AG08395 (cell line): ENCODE data around the gene GOLGA6C.
"Not testable (repeated sequence)": the region's sequence is repeated elsewhere in the genome, so short reads cannot be mapped to it uniquely, and the experiment has no call there.

Experiments used
- DNase-seq: peaks from one replicate; pipeline ENCODE4 v3.0.0; 2012; ENCODE audit warnings: mixed read lengths, low spot score

Gene GOLGA6C

GRCh38 chr15:75258034-75258433 lies at the start of gene GOLGA6C:
TSS of gene GOLGA6C (plus strand) at chr15:75258334. CDS start at chr15:75258599, 265 bp downstream.
- not testable (repeated sequence) for DNase-seq

GRCh38 chr15:75208501-75209288 lies 49.4 kb upstream of the GOLGA6C start:
- no peak for DNase-seq

- no peak for DNase-seq
Observed at GRCh38 chr15:75209289-75209676, 48.9 kb upstream of the GOLGA6C start.

- no peak for DNase-seq
Observed at GRCh38 chr15:75210811-75211230, 47.3 kb upstream of the GOLGA6C start.

- DNase-seq = no peak
Observed at GRCh38 chr15:75211436-75212199, 46.5 kb upstream of the GOLGA6C start.

- DNase-seq = no peak
Observed at GRCh38 chr15:75212200-75212858, 45.8 kb upstream of the GOLGA6C start.

GRCh38 chr15:75213212-75213767 lies 44.8 kb upstream of the GOLGA6C start:
- DNase-seq = no peak

GRCh38 chr15:75213768-75214221 lies 44.3 kb upstream of the GOLGA6C start:
- no peak for DNase-seq

- no peak for DNase-seq
Observed at GRCh38 chr15:75214293-75215096, 43.6 kb upstream of the GOLGA6C start.

- no peak for DNase-seq
Observed at GRCh38 chr15:75215107-75216004, 42.8 kb upstream of the GOLGA6C start.

- DNase-seq = no peak
Observed at GRCh38 chr15:75217012-75217411, 41.1 kb upstream of the GOLGA6C start.

- DNase-seq = not testable (repeated sequence)
Observed at GRCh38 chr15:75217574-75217973, 40.6 kb upstream of the GOLGA6C start.

GRCh38 chr15:75219507-75219929 lies 38.6 kb upstream of the GOLGA6C start:
- DNase-seq = not testable (repeated sequence)

- DNase-seq = no peak
Observed at GRCh38 chr15:75223688-75224087, 34.4 kb upstream of the GOLGA6C start.

- no peak for DNase-seq
Observed at GRCh38 chr15:75224281-75224680, 33.9 kb upstream of the GOLGA6C start.

GRCh38 chr15:75225102-75225836 lies 32.9 kb upstream of the GOLGA6C start:
- not testable (repeated sequence) for DNase-seq

GRCh38 chr15:75225951-75226732 lies 32.0 kb upstream of the GOLGA6C start:
- no peak for DNase-seq

GRCh38 chr15:75227112-75227511 lies 31.0 kb upstream of the GOLGA6C start:
- DNase-seq = not testable (repeated sequence)
